Brain pericyte (primary cell): ENCODE results near the gene CNTN4.

Experiments used
- DNase-seq: peaks from one replicate; pipeline ENCODE4 v3.0.0-alpha.2; 2012; ENCODE audit warnings: low read depth, low spot score

Gene CNTN4

DNA sequence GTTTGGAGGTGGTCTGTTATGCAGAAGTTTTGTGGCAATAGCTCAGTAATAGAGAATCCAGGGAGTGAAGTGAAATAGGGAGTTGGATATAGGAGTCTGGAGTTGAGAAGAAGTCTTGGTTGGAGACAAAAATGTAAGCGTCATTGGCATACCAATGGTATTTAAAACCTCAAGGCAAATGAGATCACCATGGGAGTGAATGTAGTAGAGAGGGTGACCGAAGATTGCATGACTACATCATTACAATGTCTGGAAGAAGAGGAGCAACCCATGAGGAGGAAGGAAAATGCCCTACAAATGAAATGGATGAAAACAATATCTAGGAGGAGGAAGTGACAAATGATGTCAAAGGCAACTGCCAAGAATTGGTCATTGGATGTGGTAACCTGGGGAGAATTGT, 54.4 kb downstream of the CNTN4 start:
- no peak for DNase-seq

DNA sequence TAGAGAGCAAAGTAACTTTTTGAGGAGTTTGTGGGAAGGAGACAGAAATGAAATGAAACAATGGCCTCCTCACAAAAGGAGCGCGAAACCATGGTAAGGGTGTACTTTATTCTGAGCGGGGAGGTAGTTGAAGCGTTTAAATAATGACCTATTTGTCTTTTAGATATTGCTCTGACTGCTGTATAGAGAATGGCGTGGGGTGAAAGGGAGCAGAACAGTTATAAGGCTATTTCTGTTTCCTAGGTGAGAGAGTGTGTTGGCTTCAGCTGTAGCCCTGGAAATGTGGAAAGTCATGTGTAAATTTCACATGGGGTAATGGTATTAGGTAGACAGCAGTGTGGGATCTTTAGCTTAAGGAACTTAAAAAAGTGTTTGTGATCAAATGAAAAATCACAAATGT, 54.9 kb downstream of the CNTN4 start:
- no peak for DNase-seq

DNA sequence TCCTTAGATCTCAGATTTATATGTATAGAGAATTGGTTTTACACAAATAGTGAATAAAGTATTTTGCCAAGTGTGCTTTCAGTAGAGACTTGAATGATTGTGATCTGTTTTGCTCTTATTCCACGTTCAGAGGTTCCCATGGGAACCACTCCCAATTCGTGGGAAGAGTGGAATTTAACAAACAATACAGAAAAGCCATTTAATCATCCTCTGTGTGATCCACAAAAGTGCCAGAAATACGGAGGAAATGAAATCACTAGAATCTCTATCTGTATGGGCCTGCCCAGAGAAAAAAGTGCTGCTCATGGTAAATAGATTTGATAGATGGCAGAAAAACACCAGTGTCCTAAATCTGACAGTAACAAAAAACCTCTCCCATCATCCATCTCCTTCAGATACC, 56.0 kb downstream of the CNTN4 start:
- no peak for DNase-seq

DNA sequence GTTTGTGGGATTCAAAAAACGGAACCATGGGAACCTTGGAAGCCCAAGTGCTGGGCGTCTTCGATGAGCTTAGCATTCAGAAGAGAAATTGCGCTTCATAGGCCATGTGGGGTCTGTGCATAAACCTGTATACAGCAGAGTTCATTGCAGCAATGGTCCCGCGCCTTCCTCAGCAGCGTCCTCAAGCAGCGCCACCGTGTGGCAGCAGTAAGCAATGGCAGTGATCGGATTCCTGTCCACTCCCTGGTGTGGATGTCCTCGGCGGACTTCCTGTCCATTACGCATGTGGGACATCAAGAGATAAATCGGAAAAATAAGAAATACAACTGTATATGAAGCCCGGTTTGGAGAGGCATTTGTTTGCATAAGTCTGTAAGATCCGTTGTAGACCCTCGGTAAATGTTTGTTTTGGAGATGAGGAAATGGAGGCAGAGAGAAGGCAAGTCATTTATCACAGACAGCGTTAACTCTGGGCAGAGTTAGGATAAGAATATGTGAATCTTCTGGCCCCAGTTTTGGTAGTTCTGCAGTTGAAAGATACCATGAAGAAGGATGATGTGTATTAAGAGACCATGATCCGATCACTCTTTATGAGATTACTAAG, 57.7 kb downstream of the CNTN4 start:
- DNase-seq: no peak

DNA sequence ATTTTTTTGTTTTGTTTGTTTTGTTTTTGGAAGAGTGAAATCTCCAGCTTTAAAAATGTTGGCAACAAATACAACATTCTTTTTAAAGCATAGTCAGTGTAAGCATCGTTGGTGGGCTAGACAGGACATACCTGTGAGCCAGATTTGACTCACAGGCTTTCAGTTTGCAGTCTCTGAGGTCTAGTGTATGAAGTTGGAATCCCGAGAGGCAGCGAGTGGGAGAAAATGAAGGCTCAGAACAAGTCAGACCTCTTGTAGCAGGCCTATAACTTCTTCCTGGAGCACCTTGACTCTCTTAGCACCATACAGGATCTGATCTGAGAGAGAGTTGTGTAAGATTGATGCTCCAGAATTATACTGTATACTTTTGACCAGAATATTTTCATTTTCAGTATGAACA, 60.2 kb downstream of the CNTN4 start:
- DNase-seq: no peak

DNA sequence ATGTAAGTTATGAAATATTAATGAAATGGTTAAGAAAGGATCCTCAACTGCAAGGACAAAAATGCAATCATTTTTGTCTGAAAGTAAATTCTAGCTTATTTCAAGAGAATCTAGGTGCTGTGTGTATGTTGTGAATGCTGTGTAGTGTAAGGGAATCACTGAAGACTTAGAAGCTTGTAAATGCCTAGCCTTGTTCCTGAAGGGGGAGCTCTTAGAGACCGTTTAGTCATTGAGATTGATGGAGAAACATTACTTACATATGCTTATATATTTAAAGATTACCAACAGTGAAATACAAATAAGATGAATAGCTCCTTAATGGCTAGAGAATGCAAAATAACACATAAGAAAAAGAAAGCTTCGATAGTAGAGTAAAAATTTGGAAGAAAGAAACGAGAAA, 67.9 kb downstream of the CNTN4 start:
- DNase-seq: no peak

DNA sequence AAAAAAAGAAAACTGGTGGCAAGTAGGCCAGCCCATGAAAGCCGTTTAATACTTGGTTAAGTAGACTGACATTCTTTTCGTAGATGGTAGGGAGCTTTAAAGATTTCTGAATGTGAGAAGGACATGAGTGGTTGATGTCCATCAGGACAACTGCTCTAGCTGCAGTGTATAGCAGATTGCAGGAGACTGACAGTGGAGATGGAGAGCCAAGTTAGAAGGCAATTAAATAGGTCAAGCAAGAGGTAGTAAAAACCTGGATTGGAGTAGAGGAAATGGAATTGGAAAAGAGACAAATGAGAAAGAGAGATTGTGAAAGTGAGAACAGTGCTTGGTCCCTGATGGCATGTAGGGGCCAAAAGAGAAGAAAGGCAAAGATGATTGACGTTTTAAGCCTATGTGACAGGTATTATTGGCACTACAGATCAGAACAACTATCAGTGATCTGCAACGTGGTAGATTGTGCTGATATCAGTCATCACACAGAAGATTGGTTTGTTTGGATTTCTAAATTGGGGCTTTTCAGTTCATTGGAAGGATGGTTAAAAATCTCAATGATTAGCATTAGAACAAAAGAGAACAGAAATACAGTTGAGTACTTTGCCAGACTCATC, 74.0 kb downstream of the CNTN4 start:
- no peak for DNase-seq

DNA sequence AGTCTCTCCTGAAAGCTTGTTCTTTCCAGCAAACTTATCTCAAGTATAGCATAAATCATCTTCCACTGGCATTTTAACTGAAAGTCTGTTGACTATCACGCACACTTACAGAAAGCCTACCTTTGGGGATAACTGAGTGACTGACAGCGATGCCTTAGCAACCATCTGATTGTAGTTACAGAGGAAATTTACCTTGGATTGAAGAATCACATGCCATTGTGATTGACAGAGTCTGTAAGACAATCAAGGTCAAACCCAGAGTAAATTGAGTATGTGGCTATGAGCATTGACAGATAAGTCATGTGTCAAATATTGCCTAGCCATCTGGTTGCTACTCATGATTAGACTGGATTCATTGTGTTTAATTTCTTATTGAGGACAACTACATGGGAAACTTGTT, 82.0 kb downstream of the CNTN4 start:
- DNase-seq: no peak

DNA sequence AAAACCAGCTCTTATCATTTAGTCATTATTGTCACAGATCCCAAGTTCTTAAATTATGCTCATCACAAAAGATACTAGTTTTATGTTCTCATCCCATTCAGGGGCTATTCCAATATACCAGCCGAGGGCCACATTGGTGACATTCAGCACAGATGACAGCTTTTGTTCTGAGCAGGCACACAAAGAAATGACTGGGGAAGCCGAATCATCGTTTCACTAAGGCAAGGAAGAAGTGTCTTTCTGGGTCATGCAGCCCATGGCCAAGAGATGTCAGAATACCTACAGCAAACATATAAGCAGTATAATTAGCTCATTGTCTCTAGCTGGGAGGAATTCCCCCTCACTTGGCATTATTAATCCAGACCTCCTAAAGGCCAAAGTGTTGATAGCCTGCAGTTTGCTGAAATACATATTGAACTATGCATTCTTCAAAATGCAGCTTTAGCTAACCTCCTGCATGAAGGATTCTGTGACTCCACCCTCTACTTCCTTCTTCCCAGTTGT, 100.2 kb downstream of the CNTN4 start:
- no peak for DNase-seq

DNA sequence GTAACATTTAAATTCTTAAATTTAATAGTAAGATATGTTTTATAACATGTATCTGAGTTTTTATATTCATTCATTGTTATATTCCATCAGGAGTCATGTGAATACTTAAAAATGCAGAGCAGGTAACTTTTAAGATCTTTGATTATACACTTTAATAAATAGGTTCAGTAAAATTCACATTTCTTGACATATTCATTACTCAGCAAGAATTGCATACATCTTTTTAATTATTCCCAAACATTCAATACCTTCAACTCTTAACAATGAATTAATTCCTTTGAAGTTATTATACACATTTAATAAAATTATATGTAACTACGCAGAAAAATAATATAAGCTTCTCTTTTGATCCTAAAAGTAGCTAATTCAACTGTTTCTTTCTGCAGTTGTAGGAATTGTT, 105.4 kb downstream of the CNTN4 start:
- DNase-seq: no peak

DNA sequence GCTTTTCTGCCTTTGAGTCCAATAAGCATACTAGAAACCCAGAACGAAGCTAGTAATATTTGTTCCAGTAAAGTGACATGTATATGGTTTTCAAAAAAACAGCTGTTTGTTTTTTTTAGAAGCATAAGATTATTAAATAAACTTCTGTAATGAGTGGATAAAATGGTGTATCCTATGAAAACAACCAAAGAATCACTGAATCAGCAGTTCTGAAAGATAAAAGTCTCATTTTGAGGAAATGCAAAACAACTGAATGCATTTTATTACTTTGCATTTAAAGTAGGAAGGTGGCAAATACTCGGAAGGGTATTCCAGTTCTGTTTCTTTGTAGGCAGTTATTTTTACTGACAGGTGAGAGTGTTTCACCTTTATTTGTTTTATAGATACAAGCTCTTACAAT, 107.0 kb downstream of the CNTN4 start:
- no peak for DNase-seq

DNA sequence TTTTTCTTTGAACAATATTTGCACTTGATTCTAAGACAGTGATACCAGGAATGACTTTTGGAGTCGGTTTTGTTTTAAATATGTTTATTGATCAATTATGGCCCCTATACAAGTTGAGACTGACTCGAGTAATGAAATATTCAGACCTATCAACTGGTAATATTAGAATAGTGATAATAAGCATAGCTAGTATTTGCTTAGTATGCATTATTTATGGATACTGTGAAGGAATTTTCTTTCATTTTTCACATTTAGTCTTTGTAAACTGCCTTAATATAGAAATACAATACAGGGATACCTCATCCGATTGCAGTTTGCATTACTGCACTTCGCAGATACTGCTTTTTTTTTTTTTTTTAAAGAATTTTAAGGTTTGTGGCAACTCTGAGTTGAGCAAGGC, 107.9 kb downstream of the CNTN4 start:
- no peak for DNase-seq

DNA sequence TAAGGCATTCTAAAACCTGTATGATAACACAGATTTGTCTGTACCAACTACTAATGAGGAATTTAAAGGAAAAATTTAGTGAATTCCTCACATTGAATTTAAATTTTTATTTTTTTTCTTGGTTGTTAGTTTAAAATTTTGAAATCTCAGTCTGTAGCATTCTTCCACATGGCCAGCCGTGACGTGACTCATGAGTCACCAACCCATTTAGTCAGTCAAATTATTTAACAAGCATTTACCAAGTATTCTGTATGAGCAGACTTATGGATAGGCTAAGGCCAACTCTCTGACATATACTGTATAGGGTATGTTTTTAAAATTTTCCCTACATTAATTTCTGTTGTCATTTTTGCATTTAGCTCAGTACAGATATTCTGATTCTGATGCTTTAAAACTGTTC, 112.9 kb downstream of the CNTN4 start:
- no peak for DNase-seq

DNA sequence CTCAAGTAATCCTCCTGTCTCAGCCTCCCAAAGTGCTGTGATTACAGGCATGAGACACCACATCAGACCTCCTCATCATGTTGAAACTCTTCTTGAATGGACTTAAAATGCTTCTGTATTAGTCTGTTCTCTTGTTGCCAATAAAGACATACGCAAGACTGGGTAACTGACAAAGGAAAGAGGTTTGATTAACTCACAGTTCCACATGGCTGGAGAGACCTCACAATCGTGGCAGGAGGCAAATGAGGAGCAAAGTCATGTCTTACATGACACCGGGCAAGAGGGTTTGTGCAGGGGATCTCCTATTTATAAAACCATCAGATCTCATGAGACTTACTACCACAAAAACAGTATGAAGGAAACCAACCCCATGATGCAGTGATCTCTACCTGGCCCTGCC, 113.5 kb downstream of the CNTN4 start:
- DNase-seq: no peak

DNA sequence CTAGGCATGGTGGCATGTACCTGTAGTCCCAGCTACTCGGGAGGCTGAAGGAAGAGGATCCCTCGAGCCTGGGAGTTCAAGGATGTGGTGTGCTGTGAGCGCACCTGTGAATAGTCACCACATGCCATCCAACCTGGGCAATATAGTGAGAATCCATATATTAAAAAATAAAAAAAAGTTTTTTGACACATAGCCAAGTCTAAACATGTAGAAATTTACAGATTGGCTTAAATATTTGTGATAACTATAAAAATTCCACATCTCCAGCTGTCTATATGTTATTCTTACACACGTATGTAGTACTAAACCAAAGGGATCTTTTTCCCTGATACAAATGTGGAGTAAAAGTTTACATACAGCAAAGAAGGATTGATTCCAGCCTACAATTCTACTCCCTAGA, 119.7 kb downstream of the CNTN4 start:
- DNase-seq: no peak

DNA sequence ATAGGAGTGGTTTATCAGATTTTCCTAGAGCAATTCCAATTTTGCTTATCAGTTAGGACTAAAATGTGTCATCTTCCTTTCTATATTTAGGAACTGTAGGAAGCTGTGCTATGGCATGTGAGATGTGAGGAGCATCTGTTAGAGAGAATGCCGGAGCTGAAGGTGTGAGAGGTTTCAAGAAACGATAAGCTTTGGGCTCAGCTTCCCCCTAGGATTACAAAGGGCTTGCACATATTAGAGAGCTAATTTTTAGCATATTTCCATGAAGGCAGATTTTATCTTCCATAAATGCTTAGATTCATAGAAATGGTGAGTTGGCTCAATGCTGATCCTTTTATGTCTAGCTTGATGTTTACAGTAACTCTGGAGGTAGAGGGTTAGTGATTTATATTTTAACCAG, 120.2 kb downstream of the CNTN4 start:
- DNase-seq: no peak

DNA sequence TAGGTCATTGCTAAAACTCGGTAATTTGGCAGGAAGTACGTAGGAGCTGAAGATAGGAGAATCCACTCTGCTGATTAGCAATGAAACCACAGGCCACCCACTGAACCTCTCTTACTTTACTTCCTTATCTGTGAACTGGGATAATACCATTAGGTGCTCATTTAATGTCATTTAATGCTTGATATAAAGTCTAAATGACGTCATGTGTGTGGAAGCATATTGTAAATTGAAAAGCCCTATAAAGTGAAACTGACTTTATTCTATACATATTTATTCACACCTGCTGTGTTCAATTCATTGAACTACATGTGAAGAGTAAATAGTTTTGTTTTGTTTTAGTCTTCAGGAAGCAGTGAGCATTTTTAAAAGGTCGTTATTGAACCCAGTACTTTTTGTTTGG, 137.5 kb downstream of the CNTN4 start:
- DNase-seq: no peak

DNA sequence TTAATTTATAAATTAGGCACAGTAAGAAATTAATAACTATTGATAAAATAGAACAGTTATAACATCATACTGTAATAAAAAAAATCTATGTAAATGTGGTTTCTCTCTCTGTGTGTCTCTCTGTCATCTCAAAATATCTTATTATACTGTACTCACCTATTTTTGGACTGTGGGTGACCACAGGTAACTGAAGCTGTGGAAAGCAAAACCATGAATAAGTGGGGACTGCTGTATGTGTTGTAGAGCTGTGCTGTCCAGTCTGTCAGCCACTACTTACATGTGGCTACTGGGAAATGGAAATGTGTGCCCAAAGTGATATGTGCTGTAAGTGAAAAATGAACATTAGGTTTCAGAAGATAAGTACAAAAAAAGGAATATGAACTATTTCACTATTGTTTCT, 145.5 kb downstream of the CNTN4 start:
- DNase-seq: no peak

DNA sequence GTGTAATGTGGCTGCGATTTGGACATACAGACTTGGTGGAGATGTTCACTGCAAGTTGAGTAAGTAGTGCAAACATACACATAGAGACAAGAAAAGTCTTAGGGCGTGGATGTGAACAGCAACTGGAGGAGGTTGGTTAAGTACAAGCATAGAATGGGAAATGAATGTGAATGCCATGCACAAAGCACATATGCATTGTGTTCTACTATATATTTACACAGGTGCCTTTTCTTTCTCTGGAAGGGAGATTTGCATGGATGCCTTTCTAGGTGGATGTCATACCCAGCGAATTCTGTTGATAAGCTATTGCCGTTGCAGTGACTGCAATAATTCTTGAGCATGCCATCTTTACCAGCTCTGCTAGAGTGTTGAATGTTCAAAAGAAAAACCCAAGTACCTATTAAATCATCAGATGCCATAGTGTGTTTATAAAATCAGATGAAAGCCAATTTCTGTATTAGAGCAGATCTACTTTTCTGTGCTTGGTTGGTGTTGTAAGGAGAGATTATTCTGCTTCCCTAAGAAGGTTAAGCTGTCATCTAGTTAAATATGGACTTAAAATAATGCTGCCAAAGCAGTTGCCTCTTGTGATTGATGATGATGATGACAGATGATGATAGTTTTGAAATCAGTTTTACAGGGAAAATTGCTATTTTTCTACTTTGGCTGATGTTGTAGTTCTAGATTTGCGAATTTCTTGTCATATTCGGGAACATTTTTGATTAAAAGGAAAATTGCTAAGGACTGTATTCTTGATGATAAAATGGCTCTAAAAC, 148.4 kb downstream of the CNTN4 start:
- no peak for DNase-seq

DNA sequence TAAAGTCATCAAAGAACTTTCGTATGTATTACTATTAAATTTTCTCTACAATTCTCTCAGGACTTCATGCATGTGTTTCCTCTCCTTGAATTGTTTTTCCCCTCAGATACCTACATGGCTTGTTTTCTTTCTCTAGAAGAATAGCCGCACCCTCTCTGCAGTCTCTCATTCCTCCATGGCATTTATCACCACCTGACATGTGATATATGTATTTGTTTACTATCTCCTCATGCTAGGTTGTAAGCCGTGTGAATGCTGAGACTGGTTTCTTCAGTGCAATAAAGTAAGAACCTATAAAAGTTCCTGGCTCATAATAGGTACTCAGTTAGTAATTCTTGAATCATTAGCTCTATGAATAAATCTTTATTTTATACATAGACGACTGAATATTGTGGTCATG, 149.2 kb downstream of the CNTN4 start:
- DNase-seq: no peak

DNA sequence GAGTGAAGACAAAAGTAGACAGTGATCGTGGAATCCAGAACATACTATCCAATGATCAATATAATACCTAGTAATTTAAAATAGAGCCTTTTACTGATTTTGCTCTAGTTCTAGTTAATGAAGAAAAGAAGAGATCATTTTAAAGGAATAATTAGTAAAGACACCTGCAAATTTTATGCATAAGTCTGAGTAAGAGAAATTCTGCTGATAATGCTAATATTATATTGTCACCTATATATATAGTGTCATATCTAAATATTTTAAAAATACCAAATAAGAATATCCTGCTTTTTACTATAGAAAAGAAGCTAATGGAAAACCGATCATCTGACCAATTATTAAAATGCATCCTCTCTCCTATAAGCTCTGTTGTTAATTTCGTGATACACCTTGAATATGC, 152.1 kb downstream of the CNTN4 start:
- no peak for DNase-seq

DNA sequence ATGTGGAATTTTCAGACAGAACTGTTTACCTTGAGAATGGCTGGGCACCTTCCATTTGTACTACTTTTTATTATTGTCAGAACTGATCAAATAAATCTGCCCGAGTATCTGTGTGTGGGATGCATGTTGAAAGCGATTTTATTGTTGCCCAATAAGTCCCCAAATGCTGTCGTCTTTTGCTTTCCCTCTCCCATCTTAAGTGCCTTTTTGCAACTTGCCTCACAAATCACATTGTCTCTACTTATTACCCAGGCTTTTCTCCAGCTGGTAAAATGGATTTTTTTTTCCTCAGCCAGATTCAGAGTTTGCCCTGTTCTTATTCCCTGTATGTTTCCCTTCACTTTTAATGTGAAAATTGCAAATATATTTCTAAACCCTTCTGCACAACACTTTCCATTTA, 163.1 kb downstream of the CNTN4 start:
- DNase-seq: no peak

DNA sequence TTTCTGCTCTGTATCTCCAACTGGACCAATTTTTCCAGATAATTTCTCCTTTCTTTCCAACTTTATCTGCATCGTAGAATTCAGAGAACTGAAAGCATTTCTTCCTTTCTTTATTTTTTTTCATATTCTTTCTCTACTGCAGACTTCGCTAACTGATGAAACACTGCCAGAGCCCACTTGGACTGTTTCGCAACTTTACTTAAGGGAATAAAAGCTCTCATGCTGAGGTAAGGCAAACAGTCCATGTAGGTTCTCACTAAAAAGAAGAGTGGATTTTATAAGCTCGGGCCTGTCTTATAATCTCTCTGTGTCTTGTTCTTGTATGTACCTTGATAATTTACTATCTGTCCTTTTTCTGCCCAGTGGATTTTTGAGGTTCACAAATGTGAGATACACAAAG, 163.5 kb downstream of the CNTN4 start:
- DNase-seq: no peak
